Psoas muscle (tissue), 8 donors: ENCODE data around the gene FBXO8. TPM values are rescaled to one million over a fixed set of nuclear protein-coding genes. Genes with fewer than 3 reads are reported as not detected.

Experiments
- ATAC-seq, 4 donors: fragments of 200-7000 bp; cut with Tn5 transposase; one replicate each; pipeline ENCODE4 v1.9.1; 2020; ENCODE audit warnings: moderate library complexity in 3 of 4, mild to moderate bottlenecking in 2 of 4
- DNase-seq, 2 donors: peaks; one replicate each; pipeline ENCODE4 v3.0.0-alpha.2; 2020
- H3K27ac ChIP-seq: fragments of 200-600 bp; one replicate; pipeline ENCODE4 v1.8.0; 2022
- H3K27me3 ChIP-seq, 3 donors: fragments of 200-600 bp in 1 of 3; one replicate each; pipeline versions ENCODE4 v1.6.1 to v1.8.0; 2013 to 2022; ENCODE audit warnings: low read length in 2 of 3, mild to moderate bottlenecking in 2 of 3, moderate library complexity in 1 of 3; ENCODE audit not compliant: insufficient read depth in 3 of 3
- H3K36me3 ChIP-seq, 2 donors: fragments of 200-600 bp in 1 of 2; one replicate each; pipeline versions ENCODE4 v1.6.1 to v1.8.0; 2013 to 2022; ENCODE audit warnings: low read depth in 1 of 2, mild to moderate bottlenecking in 1 of 2, moderate library complexity in 1 of 2; ENCODE audit not compliant: insufficient read depth in 1 of 2
- H3K4me1 ChIP-seq: fragments of 200-600 bp; one replicate; pipeline ENCODE4 v1.8.0; 2022
- H3K4me3 ChIP-seq: fragments of 200-600 bp; one replicate; pipeline ENCODE4 v1.8.0; 2022; ENCODE audit warnings: mild to moderate bottlenecking
- H3K9me3 ChIP-seq: fragments of 200-600 bp; one replicate; pipeline ENCODE4 v1.8.0; 2022
- WGBS, 3 donors: extraction: QIAGEN DNeasy Blood & Tissue Kit; methylation state at CpG; one replicate each; pipeline versions ENCODE4 v1.1.6 to v1.1.7; 2013; 5-methylcytosine and 5-hydroxymethylcytosine counted together
- intact Hi-C, 2 donors: fragments of 100-400 bp; cut with DNase I; formaldehyde crosslinking; loops; one replicate each; pipeline versions ENCODE4 v1.11.0 to v1.14.2; 2022
- polyA plus RNA-seq, 3 donors: library from polyadenylated mRNA; stranded (reverse); fragments of 200-250 nt; gene quantifications; one replicate each; pipeline ENCODE4 v1.2.3, GENCODE V29; 2013
- total RNA-seq, 4 donors: library from RNA; stranded (reverse); fragmentation: NEBNext Ultra II Directional in 2 of 4; extraction: Animal tissue kit (Norgen Biotek cat#: 25700) in 2 of 4; gene quantifications; one replicate each; pipeline versions ENCODE4 v1.2.1 to v1.2.4, GENCODE V29; 2021 to 2023
- TF ChIP-seq, protein P1 (sequence below): fragments of 200-600 bp; IDR thresholded peaks from one replicate; pipeline ENCODE4 v1.8.0; 2022; ENCODE audit warnings: antibody characterized with exemption
- donor health status: healthy with polysubstance abuse.
- donor health status: DM: no; HTN: no; CAD: no; lungs with moderate emphysema.
- donor health status: Bipolar disorder and iron deficiency.
- donor health status: healthy.
- donor health status: DM: yes; HTN: yes; CAD: no.
- donor health status: DM: no; HTN: no; CAD: no.
- donor health status: DM: no; HTN: no; CAD: no.
- donor health status: DM: yes; HTN: yes; CAD: no.

FBXO8 gene
- total and polyA plus RNA-seq, 7 donors: 7.2 to 21.4 (median 10.2) TPM

DNA sequence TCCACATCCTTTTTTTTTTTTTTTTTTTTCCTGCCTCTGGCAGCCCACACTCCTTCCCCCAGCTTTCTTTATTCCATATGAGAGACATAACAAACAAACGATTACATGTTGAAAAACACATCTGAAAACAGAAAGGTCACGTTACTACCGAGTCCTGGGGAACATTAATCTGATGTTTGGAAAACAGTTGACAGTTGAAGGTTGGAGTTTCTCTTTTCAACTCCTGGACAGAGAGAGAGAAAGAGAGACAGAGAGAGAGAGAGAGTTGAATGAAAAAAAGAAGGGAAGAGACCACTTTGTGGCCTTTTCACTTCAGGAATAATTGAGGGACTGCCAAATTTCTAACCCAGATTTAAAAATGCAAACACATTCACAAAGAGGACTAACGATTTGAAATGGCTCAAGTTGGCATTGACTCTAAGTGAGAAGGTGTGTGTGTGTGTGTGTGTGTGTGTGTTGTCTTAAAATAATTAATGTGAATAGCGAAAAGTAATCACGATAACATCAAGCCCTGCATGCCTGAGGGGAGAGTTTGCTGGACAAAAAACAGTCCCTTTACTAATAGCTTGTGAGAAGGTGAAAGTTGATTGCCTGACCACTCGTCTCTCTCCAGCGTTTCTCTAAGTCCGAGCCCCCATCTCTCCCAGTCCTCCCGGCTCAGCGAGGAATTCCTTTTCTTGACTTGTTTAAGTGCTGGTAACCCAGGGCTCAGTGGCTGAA, 67.3 kb downstream of the FBXO8 start:
- intact Hi-C loops: loop anchor here in 1 of 2 donors (1.0 kb wide), 1 partner anchor 17 kb away; no protein-coding TSS in a partner anchor

DNA sequence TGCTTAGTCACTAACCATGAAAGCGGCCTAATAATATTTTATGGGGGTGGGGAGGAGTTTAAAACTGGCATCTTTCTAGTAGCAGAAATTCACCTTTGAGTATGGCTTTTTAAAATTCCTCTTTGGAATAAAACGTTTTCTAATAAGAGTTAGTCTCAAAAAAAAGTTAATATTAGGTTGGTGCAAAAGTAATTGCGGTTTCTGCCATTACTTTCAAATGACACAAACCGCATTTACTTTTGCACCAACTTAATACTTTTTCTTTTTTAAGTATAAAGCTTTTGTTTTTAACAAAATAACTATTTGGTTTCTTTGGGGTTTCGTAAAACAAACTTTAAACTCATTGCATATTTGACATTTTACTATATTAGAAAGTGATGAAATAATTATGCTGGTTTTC, 68.4 kb downstream of the FBXO8 start:
- no peak overlapping the region for H3K4me3 ChIP-seq
- 36 to 39% (median 36%) methylated on average over 5 of the region's 5 CpGs for WGBS, 3 donors
- ATAC-seq (no peak), DNase-seq (no peak)
- H3K27me3 ChIP-seq: peaks cover 5 to 89% (median 33%) of the 10 kb centered on the region in 3 donors
- no peak overlapping the region for H3K27ac ChIP-seq
- H3K36me3 ChIP-seq: no peaks in the 10 kb centered on the region
- H3K9me3 ChIP-seq: no peaks in the 10 kb centered on the region
- TF ChIP-seq, protein P1, sequence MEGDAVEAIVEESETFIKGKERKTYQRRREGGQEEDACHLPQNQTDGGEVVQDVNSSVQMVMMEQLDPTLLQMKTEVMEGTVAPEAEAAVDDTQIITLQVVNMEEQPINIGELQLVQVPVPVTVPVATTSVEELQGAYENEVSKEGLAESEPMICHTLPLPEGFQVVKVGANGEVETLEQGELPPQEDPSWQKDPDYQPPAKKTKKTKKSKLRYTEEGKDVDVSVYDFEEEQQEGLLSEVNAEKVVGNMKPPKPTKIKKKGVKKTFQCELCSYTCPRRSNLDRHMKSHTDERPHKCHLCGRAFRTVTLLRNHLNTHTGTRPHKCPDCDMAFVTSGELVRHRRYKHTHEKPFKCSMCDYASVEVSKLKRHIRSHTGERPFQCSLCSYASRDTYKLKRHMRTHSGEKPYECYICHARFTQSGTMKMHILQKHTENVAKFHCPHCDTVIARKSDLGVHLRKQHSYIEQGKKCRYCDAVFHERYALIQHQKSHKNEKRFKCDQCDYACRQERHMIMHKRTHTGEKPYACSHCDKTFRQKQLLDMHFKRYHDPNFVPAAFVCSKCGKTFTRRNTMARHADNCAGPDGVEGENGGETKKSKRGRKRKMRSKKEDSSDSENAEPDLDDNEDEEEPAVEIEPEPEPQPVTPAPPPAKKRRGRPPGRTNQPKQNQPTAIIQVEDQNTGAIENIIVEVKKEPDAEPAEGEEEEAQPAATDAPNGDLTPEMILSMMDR: no peak
- intact Hi-C loops: no loop called here
- H3K4me1 ChIP-seq: peaks cover 36% of the 10 kb centered on the region

More for the DNA sequence above, 67.3 kb downstream of the FBXO8 start:
- H3K4me1 ChIP-seq: peaks cover 36% of the 10 kb centered on the region
- H3K36me3 ChIP-seq: no peaks in the 10 kb centered on the region
- DNase-seq (no peak), ATAC-seq (no peak)
- TF ChIP-seq, protein P1: no peak
- peaks cover 5 to 81% (median 33%) of the 10 kb centered on the region in 3 donors for H3K27me3 ChIP-seq
- WGBS, 3 donors: 15 to 20% (median 16%) methylated on average over 11 of the region's 11 CpGs
- no peak overlapping the region for H3K4me3 ChIP-seq
- no peaks in the 10 kb centered on the region for H3K9me3 ChIP-seq
- no peak overlapping the region for H3K27ac ChIP-seq

DNA sequence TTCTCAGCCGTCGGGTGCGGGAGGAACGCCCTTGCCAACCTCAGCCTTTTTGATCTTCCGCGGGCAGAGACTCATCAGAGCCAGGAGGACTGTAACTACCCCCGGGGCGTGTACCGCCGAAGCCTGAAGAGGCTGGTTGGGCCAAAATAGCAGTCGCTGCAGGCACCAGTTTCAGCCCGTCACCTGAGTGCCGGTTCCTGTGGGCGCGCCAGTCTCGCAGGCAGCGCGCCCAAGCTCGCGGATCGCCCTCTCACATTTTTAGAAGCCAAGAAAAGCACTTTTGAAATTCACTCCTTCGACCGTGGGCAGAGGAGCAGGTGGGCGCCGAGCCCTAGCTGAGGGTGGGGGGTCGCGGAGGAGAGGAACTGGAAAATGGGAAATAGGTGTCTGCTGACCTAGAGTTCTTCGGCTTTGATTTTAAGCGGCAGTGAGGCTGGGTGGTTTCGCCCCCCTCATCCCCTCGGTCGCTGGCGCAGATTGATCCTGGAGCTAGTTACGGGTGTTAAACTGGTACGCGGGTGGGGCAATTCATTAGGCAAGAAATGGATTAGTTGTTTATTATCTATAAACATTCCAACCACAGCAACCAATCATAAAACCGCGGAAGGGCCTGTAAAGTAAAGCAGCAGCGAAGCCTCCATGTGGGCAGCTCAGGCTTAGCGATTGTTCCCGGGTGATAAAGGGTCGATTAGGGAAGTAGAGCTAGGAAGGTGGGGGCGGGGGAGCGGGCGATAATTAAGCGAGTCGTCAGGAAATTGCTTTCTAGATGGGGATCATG, 69.2 kb downstream of the FBXO8 start:
- Histone ChIP-seq H3K27ac (no peak overlapping the region), H3K9me3 (no peaks in the 10 kb centered on the region), H3K27me3 (peaks cover 5 to 95% (median 33%) of the 10 kb centered on the region in 3 donors), H3K4me1 (peaks cover 36% of the 10 kb centered on the region), H3K4me3 (peak overlapping the region; percentile 58), H3K36me3 (no peaks in the 10 kb centered on the region)
- TF ChIP-seq, protein P1: no peak
- DNase-seq (no peak), ATAC-seq (peak in 2 of 4 donors; percentile 28 to 50)
- WGBS, 3 donors: 5 to 6% (median 6%) methylated on average over 47 of the region's 47 CpGs
- intact Hi-C loops: no loop called here

DNA sequence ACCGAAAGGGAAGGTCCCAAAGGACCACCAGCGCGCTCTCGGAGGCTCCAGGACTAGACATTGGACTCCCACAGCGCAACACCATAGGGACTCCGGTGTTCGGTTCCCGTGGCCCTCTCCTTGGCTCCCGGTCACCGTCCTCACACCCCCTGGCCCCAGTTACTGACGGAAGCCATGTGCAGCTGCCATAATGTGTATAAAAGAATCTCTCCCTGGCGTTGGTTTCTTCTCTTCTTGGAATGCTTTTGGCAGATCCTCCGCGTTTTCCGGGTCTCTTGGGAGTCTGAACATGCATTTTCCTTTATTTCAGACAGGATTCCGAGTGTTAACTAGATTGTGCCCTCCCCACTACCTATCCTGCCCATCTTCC, 69.8 kb downstream of the FBXO8 start:
- 2 to 4% (median 2%) methylated on average over 16 of the region's 16 CpGs for WGBS, 3 donors
- H3K9me3 ChIP-seq: no peaks in the 10 kb centered on the region
- TF ChIP-seq, protein P1: no peak
- peak overlapping the region; percentile 58 for H3K4me3 ChIP-seq
- DNase-seq (no peak), ATAC-seq (no peak)
- peaks cover 5 to 90% (median 33%) of the 10 kb centered on the region in 3 donors for H3K27me3 ChIP-seq
- peaks cover 36% of the 10 kb centered on the region for H3K4me1 ChIP-seq
- H3K27ac ChIP-seq: no peak overlapping the region
- intact Hi-C loops: no loop called here
- H3K36me3 ChIP-seq: no peaks in the 10 kb centered on the region
